Cardiac septum (tissue), 1 donor: ENCODE measurements around the gene CAP2. TPM values are rescaled to one million over a fixed set of nuclear protein-coding genes. Genes with fewer than 3 reads are reported as not detected.

Experiments used
- DNase-seq: peaks from one replicate; pipeline ENCODE4 v3.0.0-alpha.2; 2020; ENCODE audit warnings: low spot score
- intact Hi-C: fragments of 100-400 bp; cut with DNase I; formaldehyde crosslinking; loops from one replicate; pipeline ENCODE4 v1.14.0; 2022
- total RNA-seq: library from RNA; stranded (reverse); fragmentation: NEBNext Ultra II Directional; extraction: Animal tissue kit (Norgen Biotek cat#: 25700); gene quantifications from one replicate; pipeline ENCODE4 v1.2.1, GENCODE V29; 2021
- donor health status: DM: no; HTN: no; CAD: no.

Gene CAP2
- total RNA-seq, 1 donor from 2014 or later = 120 TPM

GRCh38 chr6:17491416-17492142 lies 98.2 kb downstream of the CAP2 start:
- intact Hi-C loops = no loop called here
- no peak for DNase-seq

- DNase-seq = no peak
- intact Hi-C loops = no loop called here
Observed at GRCh38 chr6:17492350-17492749, 99.0 kb downstream of the CAP2 start.

GRCh38 chr6:17493286-17493685 lies 99.9 kb downstream of the CAP2 start:
- intact Hi-C loops = no loop called here
- DNase-seq = no peak

- intact Hi-C loops = no loop called here
- DNase-seq = no peak
Observed at GRCh38 chr6:17494177-17494576, 100.8 kb downstream of the CAP2 start.

- DNase-seq = no peak
- intact Hi-C loops = no loop called here
Observed at GRCh38 chr6:17494919-17495318, 101.5 kb downstream of the CAP2 start.

- intact Hi-C loops = no loop called here
- no peak for DNase-seq
Observed at GRCh38 chr6:17497535-17498095, 104.2 kb downstream of the CAP2 start.

GRCh38 chr6:17501442-17501841 lies 108.0 kb downstream of the CAP2 start:
- intact Hi-C loops = no loop called here
- no peak for DNase-seq

GRCh38 chr6:17501982-17502704 lies 108.7 kb downstream of the CAP2 start:
- no peak for DNase-seq
- intact Hi-C loops = no loop called here

GRCh38 chr6:17503051-17503450 lies 109.7 kb downstream of the CAP2 start:
- intact Hi-C loops = no loop called here

GRCh38 chr6:17504005-17504404 lies 110.6 kb downstream of the CAP2 start:
- intact Hi-C loops = no loop called here
- no peak for DNase-seq

More at GRCh38 chr6:17503051-17503450, 109.7 kb downstream of the CAP2 start:
- DNase-seq = no peak

- DNase-seq = no peak
- intact Hi-C loops = no loop called here
Observed at GRCh38 chr6:17505062-17505476, 111.7 kb downstream of the CAP2 start.

- intact Hi-C loops = no loop called here
- no peak for DNase-seq
Observed at GRCh38 chr6:17505767-17506280, 112.4 kb downstream of the CAP2 start.

GRCh38 chr6:17506531-17506930 lies 113.1 kb downstream of the CAP2 start:
- intact Hi-C loops = no loop called here
- DNase-seq = no peak

GRCh38 chr6:17506962-17507361 lies 113.6 kb downstream of the CAP2 start:
- intact Hi-C loops = no loop called here
- no peak for DNase-seq

- intact Hi-C loops = no loop called here
- no peak for DNase-seq
Observed at GRCh38 chr6:17511084-17511483, 117.7 kb downstream of the CAP2 start.

- intact Hi-C loops = no loop called here
- no peak for DNase-seq
Observed at GRCh38 chr6:17511580-17511979, 118.2 kb downstream of the CAP2 start.

GRCh38 chr6:17519120-17519519 lies 125.7 kb downstream of the CAP2 start:
- no peak for DNase-seq
- intact Hi-C loops = no loop called here

- intact Hi-C loops = no loop called here
Observed at GRCh38 chr6:17525637-17526036, 132.2 kb downstream of the CAP2 start.

GRCh38 chr6:17527076-17527475 lies 133.7 kb downstream of the CAP2 start:
- intact Hi-C loops = no loop called here
- DNase-seq = no peak

More at GRCh38 chr6:17525637-17526036, 132.2 kb downstream of the CAP2 start:
- no peak for DNase-seq

GRCh38 chr6:17530321-17530835 lies 137.0 kb downstream of the CAP2 start:
- intact Hi-C loops = no loop called here
- DNase-seq = no peak
